WTC11 (cell line): ENCODE data around the gene VEPH1. TPM values are rescaled to one million over a fixed set of nuclear protein-coding genes. Genes with fewer than 3 reads are reported as not detected.

Experiments
- ATAC-seq: fragments of 200-7000 bp; cut with Tn5 transposase; 2 replicates; pipeline ENCODE4 v1.10.0; 2021; ENCODE audit warnings: mild to moderate bottlenecking, moderate library complexity
- CTCF ChIA-PET: fragments of 300-600 bp; sonication (Branson Sonifier 250); formaldehyde crosslinking; loops from one replicate; lab custom pipeline; 2021; ENCODE audit warnings: antibody characterized with exemption; lab: Charles Lee
- POLR2A ChIA-PET: fragments of 350-600 bp; sonication (Branson Sonifier 250); formaldehyde crosslinking; loops from one replicate; lab custom pipeline; 2021; ENCODE audit warnings: antibody characterized with exemption; lab: Charles Lee
- DNase-seq: peaks from one replicate; pipeline ENCODE4 v3.0.0; 2021; ENCODE audit warnings: low spot score
- H3K27ac Mint-ChIP-seq: 2 replicates; pipeline ENCODE4 v1.8.0; 2021; ENCODE audit warnings: mixed read lengths
- H3K27me3 Mint-ChIP-seq: 2 replicates; pipeline ENCODE4 v1.8.0; 2021; ENCODE audit warnings: low read depth, mild to moderate bottlenecking, moderate library complexity, mixed read lengths
- H3K36me3 Mint-ChIP-seq: 2 replicates; pipeline ENCODE4 v1.8.0; 2021; ENCODE audit warnings: mixed read lengths
- H3K4me1 Mint-ChIP-seq: 2 replicates; pipeline ENCODE4 v1.8.0; 2022; ENCODE audit warnings: mixed read lengths
- H3K4me3 Mint-ChIP-seq: 2 replicates; pipeline ENCODE4 v1.8.0; 2021; ENCODE audit warnings: mild to moderate bottlenecking, moderate library complexity, mixed read lengths
- H3K9me3 Mint-ChIP-seq: 2 replicates; pipeline ENCODE4 v1.8.0; 2021; ENCODE audit warnings: mixed read lengths
- ATF1 ChIP-seq: sonication (generic); formaldehyde crosslinking; IDR thresholded peaks from 2 replicates; pipeline ENCODE4 v1.8.1; 2023; ENCODE audit warnings: mild to moderate bottlenecking, moderate library complexity, missing genetic modification reagents
- ATF2 ChIP-seq: sonication (generic); formaldehyde crosslinking; IDR thresholded peaks from 2 replicates; pipeline ENCODE4 v1.8.1; 2022; ENCODE audit warnings: low read depth, missing genetic modification reagents, borderline replicate concordance
- EMX1 ChIP-seq: fragments of 250-450 bp; sonication (Bioruptor Pico); IDR thresholded peaks from 2 replicates; pipeline ENCODE4 v1.8.0; 2021; ENCODE audit warnings: mild to moderate bottlenecking
- ESRRA ChIP-seq: sonication (generic); formaldehyde crosslinking; IDR thresholded peaks from 2 replicates; pipeline ENCODE4 v1.8.1; 2022; ENCODE audit warnings: mild to moderate bottlenecking, missing genetic modification reagents, borderline replicate concordance
- FOXJ3 ChIP-seq: sonication (generic); formaldehyde crosslinking; IDR thresholded peaks from 2 replicates; pipeline ENCODE4 v1.9.0; 2021; ENCODE audit warnings: missing genetic modification reagents, mild to moderate bottlenecking, borderline replicate concordance
- FOXP1 ChIP-seq: sonication (generic); formaldehyde crosslinking; IDR thresholded peaks from 2 replicates; pipeline ENCODE4 v1.8.0; 2022; ENCODE audit warnings: missing genetic modification reagents, mild to moderate bottlenecking, moderate library complexity, borderline replicate concordance
- HMGA2 ChIP-seq: fragments of 250-450 bp; sonication (Bioruptor Pico); IDR thresholded peaks from 2 replicates; pipeline ENCODE4 v1.4.0; 2021; ENCODE audit warnings: mild to moderate bottlenecking, moderate library complexity
- MXD4 ChIP-seq: fragments of 250-450 bp; sonication (Bioruptor Pico); IDR thresholded peaks from 2 replicates; pipeline ENCODE4 v1.8.0; 2021; ENCODE audit warnings: mild to moderate bottlenecking, moderate library complexity, borderline replicate concordance
- MYBL2 ChIP-seq: sonication (generic); formaldehyde crosslinking; IDR thresholded peaks from 2 replicates; pipeline ENCODE4 v1.8.1; 2023; ENCODE audit warnings: mild to moderate bottlenecking, moderate library complexity, missing genetic modification reagents
- NFATC4 ChIP-seq: fragments of 250-450 bp; sonication (Bioruptor Pico); IDR thresholded peaks from 2 replicates; pipeline ENCODE4 v1.9.0; 2021; ENCODE audit warnings: mild to moderate bottlenecking
- NFE2L1 ChIP-seq: sonication (generic); formaldehyde crosslinking; IDR thresholded peaks from 2 replicates; pipeline ENCODE4 v1.8.1; 2023; ENCODE audit warnings: missing genetic modification reagents
- NFYB ChIP-seq: sonication (generic); formaldehyde crosslinking; conservative IDR thresholded peaks from 2 replicates; pipeline ENCODE4 v1.8.0; 2022; ENCODE audit warnings: low read depth, missing genetic modification reagents
- NR1H2 ChIP-seq: sonication (generic); formaldehyde crosslinking; IDR thresholded peaks from 2 replicates; pipeline ENCODE4 v1.9.0; 2021; ENCODE audit warnings: mild to moderate bottlenecking, moderate library complexity, missing genetic modification reagents
- ZNF219 ChIP-seq: sonication (generic); formaldehyde crosslinking; IDR thresholded peaks from 2 replicates; pipeline ENCODE4 v1.8.0; 2023; ENCODE audit warnings: missing genetic modification reagents, mild to moderate bottlenecking, borderline replicate concordance
- ZNF532 ChIP-seq: fragments of 250-450 bp; sonication (Bioruptor Pico); IDR thresholded peaks from 2 replicates; pipeline ENCODE4 v1.9.0; 2021; ENCODE audit warnings: mild to moderate bottlenecking, borderline replicate concordance
- ZNF671 ChIP-seq: fragments of 250-450 bp; sonication (Bioruptor Pico); IDR thresholded peaks from 2 replicates; pipeline ENCODE4 v1.8.0; 2021; ENCODE audit warnings: mild to moderate bottlenecking
- total RNA-seq: library from RNA; stranded (reverse); gene quantifications from 3 replicates; pipeline ENCODE4 v1.2.3, GENCODE V29; 2021
- TF ChIP-seq, protein P1 (sequence below): fragments of 250-450 bp; sonication (Bioruptor Pico); IDR thresholded peaks from 2 replicates; pipeline ENCODE4 v2.1.2; 2022; ENCODE audit warnings: mild to moderate bottlenecking, moderate library complexity
- TF ChIP-seq, protein P2 (sequence below): sonication (generic); formaldehyde crosslinking; IDR thresholded peaks from 2 replicates; pipeline ENCODE4 v1.8.1; 2022; ENCODE audit warnings: missing genetic modification reagents, borderline replicate concordance
- TF ChIP-seq, protein P3 (sequence below): fragments of 200-600 bp; IDR thresholded peaks from 2 replicates; pipeline ENCODE4 v1.8.0; 2022; ENCODE audit warnings: antibody characterized with exemption
- TF ChIP-seq, protein P4 (sequence below): sonication (generic); formaldehyde crosslinking; IDR thresholded peaks from 2 replicates; pipeline ENCODE4 v1.8.1; 2023; ENCODE audit warnings: mild to moderate bottlenecking, missing genetic modification reagents, moderate library complexity

The VEPH1 gene
- total RNA-seq, 1 experiment from 2014 or later, result 10.8 TPM

DNA sequence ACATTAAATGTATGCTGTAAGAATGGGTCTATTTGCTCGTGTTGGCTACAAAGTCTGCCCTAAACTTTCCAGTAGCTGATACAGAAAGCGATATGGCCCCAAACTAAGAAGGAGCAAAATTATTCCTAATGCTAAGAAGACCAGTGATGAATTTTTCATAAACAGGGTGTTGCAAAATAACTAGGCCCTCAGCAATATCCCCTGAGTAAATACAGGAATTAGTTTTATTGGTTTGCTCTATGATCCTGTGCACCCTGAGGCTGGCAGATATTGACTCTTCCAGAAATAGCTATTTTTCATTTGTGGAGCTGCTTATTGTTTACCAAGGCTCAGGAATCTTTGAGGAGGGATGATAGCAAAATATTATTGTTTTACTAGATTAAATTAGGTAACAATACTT lies 282.3 kb downstream of the VEPH1 start (continued):
- TF ChIP-seq ATF2 (CRISPR knock-in tag) (no peak), ATF1 (no peak), NFE2L1 (CRISPR knock-in tag) (no peak), HMGA2 (CRISPR knock-in tag) (no peak), NFATC4 (CRISPR knock-in tag) (no peak), ZNF219 (CRISPR knock-in tag) (no peak), MYBL2 (CRISPR knock-in tag) (no peak), FOXP1 (CRISPR knock-in tag) (no peak), NR1H2 (CRISPR knock-in tag) (no peak)
- TF ChIP-seq, protein P1, sequence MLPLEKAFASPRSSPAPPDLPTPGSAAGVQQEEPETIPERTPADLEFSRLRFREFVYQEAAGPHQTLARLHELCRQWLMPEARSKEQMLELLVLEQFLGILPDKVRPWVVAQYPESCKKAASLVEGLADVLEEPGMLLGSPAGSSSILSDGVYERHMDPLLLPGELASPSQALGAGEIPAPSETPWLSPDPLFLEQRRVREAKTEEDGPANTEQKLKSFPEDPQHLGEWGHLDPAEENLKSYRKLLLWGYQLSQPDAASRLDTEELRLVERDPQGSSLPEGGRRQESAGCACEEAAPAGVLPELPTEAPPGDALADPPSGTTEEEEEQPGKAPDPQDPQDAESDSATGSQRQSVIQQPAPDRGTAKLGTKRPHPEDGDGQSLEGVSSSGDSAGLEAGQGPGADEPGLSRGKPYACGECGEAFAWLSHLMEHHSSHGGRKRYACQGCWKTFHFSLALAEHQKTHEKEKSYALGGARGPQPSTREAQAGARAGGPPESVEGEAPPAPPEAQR (CRISPR knock-in tag), result no peak
- TF ChIP-seq, protein P2, sequence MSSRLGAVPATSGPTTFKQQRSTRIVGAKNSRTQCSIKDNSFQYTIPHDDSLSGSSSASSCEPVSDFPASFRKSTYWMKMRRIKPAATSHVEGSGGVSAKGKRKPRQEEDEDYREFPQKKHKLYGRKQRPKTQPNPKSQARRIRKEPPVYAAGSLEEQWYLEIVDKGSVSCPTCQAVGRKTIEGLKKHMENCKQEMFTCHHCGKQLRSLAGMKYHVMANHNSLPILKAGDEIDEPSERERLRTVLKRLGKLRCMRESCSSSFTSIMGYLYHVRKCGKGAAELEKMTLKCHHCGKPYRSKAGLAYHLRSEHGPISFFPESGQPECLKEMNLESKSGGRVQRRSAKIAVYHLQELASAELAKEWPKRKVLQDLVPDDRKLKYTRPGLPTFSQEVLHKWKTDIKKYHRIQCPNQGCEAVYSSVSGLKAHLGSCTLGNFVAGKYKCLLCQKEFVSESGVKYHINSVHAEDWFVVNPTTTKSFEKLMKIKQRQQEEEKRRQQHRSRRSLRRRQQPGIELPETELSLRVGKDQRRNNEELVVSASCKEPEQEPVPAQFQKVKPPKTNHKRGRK, result no peak
- TF ChIP-seq, protein P3, sequence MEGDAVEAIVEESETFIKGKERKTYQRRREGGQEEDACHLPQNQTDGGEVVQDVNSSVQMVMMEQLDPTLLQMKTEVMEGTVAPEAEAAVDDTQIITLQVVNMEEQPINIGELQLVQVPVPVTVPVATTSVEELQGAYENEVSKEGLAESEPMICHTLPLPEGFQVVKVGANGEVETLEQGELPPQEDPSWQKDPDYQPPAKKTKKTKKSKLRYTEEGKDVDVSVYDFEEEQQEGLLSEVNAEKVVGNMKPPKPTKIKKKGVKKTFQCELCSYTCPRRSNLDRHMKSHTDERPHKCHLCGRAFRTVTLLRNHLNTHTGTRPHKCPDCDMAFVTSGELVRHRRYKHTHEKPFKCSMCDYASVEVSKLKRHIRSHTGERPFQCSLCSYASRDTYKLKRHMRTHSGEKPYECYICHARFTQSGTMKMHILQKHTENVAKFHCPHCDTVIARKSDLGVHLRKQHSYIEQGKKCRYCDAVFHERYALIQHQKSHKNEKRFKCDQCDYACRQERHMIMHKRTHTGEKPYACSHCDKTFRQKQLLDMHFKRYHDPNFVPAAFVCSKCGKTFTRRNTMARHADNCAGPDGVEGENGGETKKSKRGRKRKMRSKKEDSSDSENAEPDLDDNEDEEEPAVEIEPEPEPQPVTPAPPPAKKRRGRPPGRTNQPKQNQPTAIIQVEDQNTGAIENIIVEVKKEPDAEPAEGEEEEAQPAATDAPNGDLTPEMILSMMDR, result no peak

DNA sequence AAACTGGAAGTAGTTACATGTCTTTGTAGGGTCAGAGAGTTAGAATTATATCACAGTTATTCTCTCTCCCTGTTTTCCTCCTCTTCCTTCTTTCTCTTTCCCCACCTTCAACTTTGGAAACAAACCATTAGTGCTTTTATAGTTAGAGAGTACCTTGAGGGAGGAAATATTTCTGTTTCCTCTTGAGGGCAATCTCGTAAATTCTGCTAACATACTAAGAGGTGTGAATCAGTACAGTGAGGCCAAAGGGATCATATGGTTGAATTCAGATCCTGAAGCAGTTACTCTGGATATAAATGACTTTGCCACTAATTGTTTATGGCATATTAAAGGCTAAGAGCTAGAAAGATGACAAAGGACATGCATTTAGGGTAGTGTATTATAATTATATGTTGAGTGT lies 283.0 kb downstream of the VEPH1 start:
- ATAC-seq, result no peak
- TF ChIP-seq FOXJ3 (CRISPR knock-in tag), result no peak
- TF ChIP-seq, protein P2, result no peak
- TF ChIP-seq ZNF671, result no peak
- TF ChIP-seq EMX1, result no peak
- no peak for TF ChIP-seq NFE2L1 (CRISPR knock-in tag)
- TF ChIP-seq NFYB (CRISPR knock-in tag), result no peak
- no peak for TF ChIP-seq ZNF532 (CRISPR knock-in tag)
- TF ChIP-seq, protein P4, sequence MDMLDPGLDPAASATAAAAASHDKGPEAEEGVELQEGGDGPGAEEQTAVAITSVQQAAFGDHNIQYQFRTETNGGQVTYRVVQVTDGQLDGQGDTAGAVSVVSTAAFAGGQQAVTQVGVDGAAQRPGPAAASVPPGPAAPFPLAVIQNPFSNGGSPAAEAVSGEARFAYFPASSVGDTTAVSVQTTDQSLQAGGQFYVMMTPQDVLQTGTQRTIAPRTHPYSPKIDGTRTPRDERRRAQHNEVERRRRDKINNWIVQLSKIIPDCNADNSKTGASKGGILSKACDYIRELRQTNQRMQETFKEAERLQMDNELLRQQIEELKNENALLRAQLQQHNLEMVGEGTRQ (CRISPR knock-in tag), result no peak
- TF ChIP-seq MXD4 (CRISPR knock-in tag), result no peak
- no peak for TF ChIP-seq ESRRA (CRISPR knock-in tag)
- no peak for TF ChIP-seq HMGA2 (CRISPR knock-in tag)
- no peak for DNase-seq
- no peaks in the 10 kb centered on the region for H3K4me1 Mint-ChIP-seq
- no peaks in the 10 kb centered on the region for H3K36me3 Mint-ChIP-seq
- H3K9me3 Mint-ChIP-seq, result no peaks in the 10 kb centered on the region
- POLR2A ChIA-PET, result no interaction called here
- no peak overlapping the region for H3K4me3 Mint-ChIP-seq
- CTCF ChIA-PET, result no interaction called here
- no peak overlapping the region for H3K27ac Mint-ChIP-seq
- no peaks in the 10 kb centered on the region for H3K27me3 Mint-ChIP-seq
